Left lung (tissue), 10 donors: ENCODE results near the gene CLDN22. TPM values are rescaled to one million over a fixed set of nuclear protein-coding genes. Genes with fewer than 3 reads are reported as not detected.

Experiments
- ATAC-seq: fragments of 200-7000 bp; cut with Tn5 transposase; one replicate; pipeline ENCODE4 v1.9.1; 2020; ENCODE audit warnings: moderate library complexity
- DNase-seq, 4 donors: peaks; one replicate each; pipeline ENCODE4 v3.0.0-alpha.2; 2013 to 2020
- H3K27ac ChIP-seq, 2 donors: fragments of 200-600 bp; sonication (generic) in 1 of 2; one replicate each; pipeline versions ENCODE4 v1.5.0 to v1.8.0; 2020 to 2021
- H3K27me3 ChIP-seq, 2 donors: fragments of 200-600 bp; sonication (generic) in 1 of 2; one replicate each; pipeline versions ENCODE4 v1.5.0 to v1.8.0; 2020 to 2021
- H3K36me3 ChIP-seq, 2 donors: fragments of 200-600 bp; sonication (generic) in 1 of 2; one replicate each; pipeline versions ENCODE4 v1.5.0 to v1.8.0; 2020 to 2021
- H3K4me1 ChIP-seq, 2 donors: fragments of 200-600 bp; one replicate each; pipeline ENCODE4 v1.8.0; 2021
- H3K4me3 ChIP-seq, 2 donors: fragments of 200-600 bp; sonication (generic) in 1 of 2; one replicate each; pipeline versions ENCODE4 v1.5.0 to v1.8.0; 2020 to 2021; ENCODE audit warnings: mild to moderate bottlenecking in 1 of 2
- H3K9me3 ChIP-seq, 2 donors: fragments of 200-600 bp; sonication (generic) in 1 of 2; one replicate each; pipeline versions ENCODE4 v1.5.0 to v1.8.0; 2020 to 2021
- intact Hi-C, 2 donors: fragments of 100-400 bp; cut with DNase I; formaldehyde crosslinking; loops; one replicate each; pipeline versions ENCODE4 v1.11.2 to v1.14.2; 2022
- polyA plus RNA-seq, 6 donors: library from polyadenylated mRNA; unstranded; fragments of 120-200 nt; gene quantifications; one replicate each; pipeline ENCODE4 v1.2.1, GENCODE V29; 2013; ENCODE audit not compliant: insufficient read length in 6 of 6
- total RNA-seq, 2 donors: library from RNA; stranded (reverse); fragmentation: NEBNext Ultra II Directional; extraction: Animal tissue kit (Norgen Biotek cat#: 25700); gene quantifications; one replicate each; pipeline ENCODE4 v1.2.1, GENCODE V29; 2021
- TF ChIP-seq, protein P1 (sequence below), 2 donors: fragments of 200-600 bp; sonication (generic) in 1 of 2; IDR thresholded peaks; one replicate each; pipeline versions ENCODE4 v1.5.0 to v1.8.0; 2021; ENCODE audit warnings: antibody characterized with exemption in 2 of 2
- donor health status: DM: no; HTN: yes; CAD: no.
- donor health status: DM: no; HTN: no; CAD: no.

The CLDN22 gene
- total and polyA plus RNA-seq, 8 donors, result 0.45 to 0.74 (median 0.60) TPM; not detected in 3

DNA sequence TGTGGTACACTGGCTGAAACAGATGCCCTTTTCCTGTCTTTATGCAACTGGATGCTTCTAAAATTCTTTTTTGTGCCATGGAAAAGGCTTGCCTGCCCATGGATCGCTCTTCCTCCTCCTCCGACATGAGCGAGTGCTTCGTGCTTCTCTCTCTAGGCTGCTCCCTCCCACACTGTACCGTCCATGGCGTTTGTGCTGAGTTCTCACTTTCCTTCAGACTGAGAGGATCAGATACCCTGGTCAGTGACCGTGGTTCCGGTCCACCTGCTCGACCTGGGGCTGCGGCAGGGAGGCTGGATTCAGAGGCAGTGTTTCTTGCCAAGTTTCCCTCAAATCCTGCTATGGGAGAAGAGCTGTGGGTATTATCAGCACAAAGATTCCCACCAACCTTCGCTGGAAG, 12.4 kb upstream of the CLDN22 start:
- H3K36me3 ChIP-seq, result no peaks in the 10 kb centered on the region
- H3K4me3 ChIP-seq, result no peak overlapping the region
- TF ChIP-seq, protein P1, sequence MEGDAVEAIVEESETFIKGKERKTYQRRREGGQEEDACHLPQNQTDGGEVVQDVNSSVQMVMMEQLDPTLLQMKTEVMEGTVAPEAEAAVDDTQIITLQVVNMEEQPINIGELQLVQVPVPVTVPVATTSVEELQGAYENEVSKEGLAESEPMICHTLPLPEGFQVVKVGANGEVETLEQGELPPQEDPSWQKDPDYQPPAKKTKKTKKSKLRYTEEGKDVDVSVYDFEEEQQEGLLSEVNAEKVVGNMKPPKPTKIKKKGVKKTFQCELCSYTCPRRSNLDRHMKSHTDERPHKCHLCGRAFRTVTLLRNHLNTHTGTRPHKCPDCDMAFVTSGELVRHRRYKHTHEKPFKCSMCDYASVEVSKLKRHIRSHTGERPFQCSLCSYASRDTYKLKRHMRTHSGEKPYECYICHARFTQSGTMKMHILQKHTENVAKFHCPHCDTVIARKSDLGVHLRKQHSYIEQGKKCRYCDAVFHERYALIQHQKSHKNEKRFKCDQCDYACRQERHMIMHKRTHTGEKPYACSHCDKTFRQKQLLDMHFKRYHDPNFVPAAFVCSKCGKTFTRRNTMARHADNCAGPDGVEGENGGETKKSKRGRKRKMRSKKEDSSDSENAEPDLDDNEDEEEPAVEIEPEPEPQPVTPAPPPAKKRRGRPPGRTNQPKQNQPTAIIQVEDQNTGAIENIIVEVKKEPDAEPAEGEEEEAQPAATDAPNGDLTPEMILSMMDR (IDR thresholded peaks at IDR 0.05), result no peak
- intact Hi-C loops, result no loop called here
- ATAC-seq, result no peak
- DNase-seq, result no peak
- H3K27me3 ChIP-seq, result no peaks in the 10 kb centered on the region
- no peak overlapping the region for H3K27ac ChIP-seq
- peaks cover 0 to 4% of the 10 kb centered on the region in 2 donors for H3K4me1 ChIP-seq
- no peaks in the 10 kb centered on the region for H3K9me3 ChIP-seq

DNA sequence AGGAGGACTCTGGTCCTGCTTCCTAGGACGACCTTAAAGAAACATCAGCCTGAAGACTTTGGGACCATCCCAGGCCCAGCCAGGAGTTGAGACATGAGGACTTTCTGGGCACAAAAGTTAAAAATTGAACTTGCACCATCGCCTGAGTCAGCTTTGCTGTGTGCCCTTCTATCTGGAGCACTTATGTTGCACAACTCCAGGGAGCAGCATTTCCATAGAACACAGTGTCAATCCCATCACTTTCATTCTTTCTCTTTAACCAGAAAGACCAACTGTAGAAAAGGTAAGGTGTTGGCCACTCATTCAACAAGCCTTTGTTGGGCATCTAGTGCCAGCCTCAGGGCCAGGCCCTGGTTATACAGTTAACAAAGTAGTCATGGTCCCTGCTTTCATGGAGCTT, 10.8 kb upstream of the CLDN22 start:
- Histone ChIP-seq H3K4me3 (no peak overlapping the region), H3K36me3 (no peaks in the 10 kb centered on the region), H3K27me3 (no peaks in the 10 kb centered on the region), H3K9me3 (no peaks in the 10 kb centered on the region), H3K27ac (no peak overlapping the region), H3K4me1 (peaks cover 0 to 4% of the 10 kb centered on the region in 2 donors)
- intact Hi-C loops, result no loop called here
- ATAC-seq (no peak), DNase-seq (no peak)
- TF ChIP-seq, protein P1 (IDR thresholded peaks at IDR 0.05), result no peak

DNA sequence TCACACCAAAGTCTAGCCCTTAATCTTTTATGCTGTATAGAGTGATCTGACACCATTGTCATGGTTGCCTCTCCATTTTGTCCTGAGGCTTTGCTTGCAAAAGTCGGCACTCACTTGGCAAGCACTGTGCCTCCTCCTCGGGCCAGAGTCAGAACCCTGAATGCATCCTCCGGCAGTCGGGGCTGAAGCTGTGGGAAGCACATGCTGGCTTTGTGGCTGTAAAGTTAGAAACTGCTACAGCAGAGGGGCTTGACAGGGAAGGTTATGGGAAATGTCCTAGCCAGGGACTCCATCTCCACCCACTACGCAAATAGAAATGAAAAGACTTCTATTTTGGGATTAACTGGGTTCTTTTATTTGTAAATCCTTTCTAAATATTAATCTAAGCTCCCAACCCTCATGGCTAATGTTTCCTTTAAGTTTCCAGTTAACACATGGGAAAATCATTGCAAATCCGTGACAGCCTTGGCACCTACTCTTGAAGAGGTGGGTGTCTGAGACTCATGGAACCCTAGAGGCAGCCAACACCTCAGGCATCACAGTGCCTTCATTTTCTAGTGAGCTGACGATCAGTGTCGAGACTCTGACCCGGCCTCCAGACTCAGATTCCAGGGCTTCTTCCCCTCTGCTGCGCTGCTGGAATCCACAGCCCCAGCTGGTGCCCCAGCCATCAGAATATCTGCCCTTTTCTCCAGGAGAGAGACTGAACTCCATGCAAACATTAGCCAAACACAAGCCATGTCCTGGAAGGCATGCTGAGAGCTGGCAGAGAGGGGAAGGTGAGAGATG, 10.1 kb upstream of the CLDN22 start:
- ATAC-seq (no peak), DNase-seq (no peak)
- Histone ChIP-seq H3K4me3 (no peak overlapping the region), H3K4me1 (no peaks in the 10 kb centered on the region), H3K27ac (no peak overlapping the region), H3K36me3 (no peaks in the 10 kb centered on the region), H3K9me3 (no peaks in the 10 kb centered on the region), H3K27me3 (no peaks in the 10 kb centered on the region)
- TF ChIP-seq, protein P1 (IDR thresholded peaks at IDR 0.05), result no peak
- intact Hi-C loops, result no loop called here

DNA sequence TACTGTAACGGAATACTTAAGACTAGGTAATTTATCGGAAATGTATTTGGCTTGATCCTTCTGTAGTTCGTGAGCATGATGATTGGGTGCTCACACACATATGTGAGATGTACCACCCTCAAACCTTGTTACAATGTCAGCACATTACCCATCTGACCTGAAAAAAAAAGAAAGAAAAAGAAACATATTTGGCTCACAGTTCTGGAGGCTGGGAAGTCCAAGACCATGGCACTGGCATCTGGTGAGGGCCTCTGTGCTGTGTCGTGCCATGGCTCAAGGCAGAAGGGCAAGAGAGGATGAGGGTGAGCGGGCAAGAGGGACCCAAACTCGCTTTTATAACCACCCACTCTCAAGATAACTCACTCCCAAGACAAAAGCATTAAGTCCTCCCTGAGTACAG, 9.2 kb upstream of the CLDN22 start:
- no peaks in the 10 kb centered on the region for H3K9me3 ChIP-seq
- DNase-seq (no peak), ATAC-seq (no peak)
- no peak overlapping the region for H3K4me3 ChIP-seq
- intact Hi-C loops, result no loop called here
- TF ChIP-seq, protein P1 (IDR thresholded peaks at IDR 0.05), result no peak
- no peak overlapping the region for H3K27ac ChIP-seq
- H3K4me1 ChIP-seq, result no peaks in the 10 kb centered on the region
- H3K36me3 ChIP-seq, result no peaks in the 10 kb centered on the region
- no peaks in the 10 kb centered on the region for H3K27me3 ChIP-seq

DNA sequence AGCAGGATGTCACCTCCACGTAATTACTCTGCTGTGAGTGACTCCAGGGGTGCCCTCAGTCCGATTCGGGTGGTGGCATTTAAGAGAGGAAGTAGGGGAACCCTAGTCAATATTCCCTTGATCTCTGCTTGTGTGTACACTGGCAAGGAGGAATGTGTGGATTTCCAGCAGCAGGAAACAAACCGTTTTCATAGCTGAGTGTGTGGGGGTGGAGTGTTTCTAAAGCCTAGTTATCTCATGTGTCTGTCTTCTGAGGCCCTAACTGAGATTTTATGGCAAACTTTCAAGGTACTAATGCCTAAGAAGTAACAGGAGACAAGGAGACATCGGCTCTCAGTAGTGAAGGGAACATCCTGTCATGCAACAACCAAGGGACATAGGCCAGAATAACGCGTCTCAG, 8.8 kb upstream of the CLDN22 start:
- no peaks in the 10 kb centered on the region for H3K9me3 ChIP-seq
- H3K27me3 ChIP-seq, result no peaks in the 10 kb centered on the region
- no peak for DNase-seq
- ATAC-seq, result no peak
- H3K4me1 ChIP-seq, result no peaks in the 10 kb centered on the region
- H3K27ac ChIP-seq, result no peak overlapping the region
- no peak overlapping the region for H3K4me3 ChIP-seq
- TF ChIP-seq, protein P1 (IDR thresholded peaks at IDR 0.05), result no peak
- H3K36me3 ChIP-seq, result no peaks in the 10 kb centered on the region
- intact Hi-C loops, result no loop called here
